Stimulated activated CD8-positive, alpha-beta memory T cell treated with anti-CD3 and anti-CD28 coated beads, Interleukin-7, amount 100 ng/mL, for 1 hour (primary cell): ENCODE data around the gene POLR3A.
"Not testable (repeated sequence)": the region's sequence is repeated elsewhere in the genome, so short reads cannot be mapped to it uniquely, and the experiment has no call there.

Experiments
- DNase-seq, 2 donors: peaks; one replicate each; pipeline ENCODE4 v3.0.0-alpha.2; 2020; ENCODE audit warnings: low read depth in 2 of 2

The POLR3A gene

GRCh38 chr10:78021201-78021600 lies 8.1 kb downstream of the POLR3A start:
- no peak for DNase-seq

DNA sequence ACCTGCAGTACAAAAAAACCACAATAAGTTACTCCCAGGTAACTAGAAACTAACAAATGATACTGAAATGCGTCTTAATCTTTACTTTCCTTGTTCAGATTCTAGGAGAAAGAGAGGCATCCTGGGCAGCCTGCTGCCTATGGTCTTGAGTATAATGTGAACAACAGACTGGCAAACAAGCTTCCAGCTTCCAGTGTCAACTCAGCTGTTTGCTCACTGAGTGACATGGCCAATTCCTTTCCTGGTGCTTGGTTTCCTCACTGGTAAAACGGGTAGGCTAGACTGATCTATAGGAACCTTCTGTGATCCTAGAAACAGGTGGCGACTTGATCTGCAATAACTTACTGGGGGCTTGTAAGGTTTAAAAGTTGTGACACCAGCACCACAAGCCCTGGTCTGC lies 10.1 kb downstream of the POLR3A start:
- DNase-seq = no peak

DNA sequence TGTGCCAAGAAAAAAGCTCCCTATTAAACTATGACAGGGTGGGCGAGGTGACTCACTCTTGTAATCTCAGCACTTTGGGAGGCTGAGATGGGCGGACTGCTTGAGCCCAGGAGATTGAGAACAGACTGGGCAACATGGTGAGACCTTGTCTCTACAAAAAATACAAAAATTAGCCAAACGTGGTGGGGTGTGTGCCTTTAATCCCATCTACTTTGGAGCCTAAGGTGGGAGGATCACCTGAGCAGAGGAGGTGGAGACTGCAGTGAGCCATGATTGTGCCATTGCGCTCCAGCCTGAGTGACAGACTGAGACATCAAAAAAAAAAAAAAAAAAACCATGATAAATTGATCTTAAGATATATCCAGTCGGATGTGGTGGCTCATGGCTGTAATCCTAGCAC lies 11.5 kb downstream of the POLR3A start:
- DNase-seq = no peak

DNA sequence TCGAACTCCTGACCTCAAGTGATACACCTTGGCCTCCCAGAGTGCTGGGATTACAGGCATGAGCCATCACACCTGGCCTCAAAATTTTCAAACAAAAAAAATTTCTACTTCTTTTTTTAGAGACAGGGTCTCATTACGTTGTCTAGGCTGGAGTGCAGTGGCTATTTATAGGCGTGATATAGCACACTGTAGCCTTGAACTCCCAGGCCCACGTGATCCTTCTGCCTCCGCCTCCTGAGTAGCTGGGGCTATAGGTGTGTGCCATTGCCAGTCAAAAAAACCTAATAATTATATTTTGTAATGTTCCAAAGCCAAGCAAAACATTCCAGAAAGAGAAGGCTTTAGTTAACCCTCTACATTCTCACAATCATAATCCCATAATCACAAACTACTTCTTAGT lies 13.8 kb downstream of the POLR3A start:
- no peak for DNase-seq

GRCh38 chr10:78013564-78013963 lies 15.8 kb downstream of the POLR3A start:
- DNase-seq = no peak

DNA sequence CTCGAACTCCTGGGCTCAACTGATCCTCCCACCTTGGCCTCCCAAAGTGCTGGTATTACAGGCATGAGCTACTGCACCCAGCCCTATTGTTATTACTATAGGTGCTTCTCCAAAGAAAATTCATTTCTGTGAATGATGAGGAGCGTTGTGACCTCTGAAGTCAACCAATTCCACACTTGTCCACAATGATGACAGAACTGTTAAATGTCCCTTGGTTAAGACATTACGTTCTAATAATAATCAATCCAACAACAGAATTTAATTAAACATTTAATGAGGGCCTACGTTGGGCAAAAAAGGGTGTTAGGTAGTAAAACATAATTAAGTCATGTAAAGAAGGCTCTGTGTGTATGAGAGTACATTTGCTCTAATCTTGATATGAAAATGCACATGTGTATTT lies 18.2 kb downstream of the POLR3A start:
- DNase-seq = no peak

DNA sequence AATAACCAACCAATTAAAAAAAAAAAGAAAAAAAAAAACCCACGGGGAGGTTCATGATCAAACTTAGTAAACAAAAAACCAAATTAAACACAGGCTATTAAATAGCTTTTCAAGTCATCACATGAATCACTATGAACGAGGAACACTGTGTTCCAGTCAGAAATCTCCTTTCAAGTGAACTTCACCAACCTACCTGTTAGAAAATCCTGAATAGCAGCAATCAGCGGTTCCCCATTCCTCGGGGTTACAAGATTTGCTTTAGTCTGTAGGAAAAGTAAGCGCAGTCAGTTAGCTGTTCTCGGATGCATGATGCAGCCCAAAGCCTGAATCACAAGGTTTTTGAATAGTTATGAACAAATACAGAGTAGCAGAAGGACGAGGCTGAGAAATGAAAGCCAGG lies 19.0 kb downstream of the POLR3A start:
- no peak for DNase-seq

DNA sequence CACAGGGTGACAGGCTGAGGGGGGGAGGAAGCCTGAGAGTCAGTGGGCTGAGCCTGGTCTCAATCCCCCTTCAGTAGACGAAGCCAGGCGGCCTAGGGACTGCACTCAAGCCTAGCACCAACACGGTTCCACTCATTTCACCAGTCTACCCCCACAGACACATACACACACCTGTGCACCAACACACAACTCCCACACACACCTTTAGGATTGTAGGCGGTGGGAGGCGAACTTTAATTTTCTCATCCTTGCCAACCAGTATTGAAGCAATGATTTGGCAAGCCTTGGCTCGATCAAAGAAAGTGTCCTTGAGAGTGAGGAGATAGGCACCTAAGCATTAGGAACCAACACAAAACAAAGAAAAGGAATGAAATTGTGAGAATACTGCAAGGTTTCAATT lies 19.7 kb downstream of the POLR3A start:
- DNase-seq = no peak

DNA sequence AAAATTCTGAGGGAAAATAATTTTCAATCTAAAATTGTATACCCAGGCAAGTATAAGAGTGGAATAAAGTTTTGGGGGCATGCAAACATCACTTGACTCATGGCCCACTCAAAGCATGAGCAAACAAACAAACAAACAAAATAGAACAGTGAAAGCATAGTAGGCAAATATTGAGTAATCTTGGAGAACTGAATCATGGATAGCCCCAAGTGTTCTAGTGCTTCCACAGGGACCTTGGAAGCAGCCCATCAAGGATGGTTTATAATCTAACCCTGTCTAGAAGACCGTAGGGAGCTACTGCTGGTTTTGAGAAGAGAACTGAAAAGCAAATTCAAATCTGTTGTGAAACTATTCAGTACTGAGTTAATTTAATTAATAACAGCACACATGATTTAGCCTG lies 22.1 kb downstream of the POLR3A start:
- DNase-seq = no peak

- DNase-seq = no peak
These were observed 24.9 kb downstream of the POLR3A start for GRCh38 chr10:78004215-78005026.

DNA sequence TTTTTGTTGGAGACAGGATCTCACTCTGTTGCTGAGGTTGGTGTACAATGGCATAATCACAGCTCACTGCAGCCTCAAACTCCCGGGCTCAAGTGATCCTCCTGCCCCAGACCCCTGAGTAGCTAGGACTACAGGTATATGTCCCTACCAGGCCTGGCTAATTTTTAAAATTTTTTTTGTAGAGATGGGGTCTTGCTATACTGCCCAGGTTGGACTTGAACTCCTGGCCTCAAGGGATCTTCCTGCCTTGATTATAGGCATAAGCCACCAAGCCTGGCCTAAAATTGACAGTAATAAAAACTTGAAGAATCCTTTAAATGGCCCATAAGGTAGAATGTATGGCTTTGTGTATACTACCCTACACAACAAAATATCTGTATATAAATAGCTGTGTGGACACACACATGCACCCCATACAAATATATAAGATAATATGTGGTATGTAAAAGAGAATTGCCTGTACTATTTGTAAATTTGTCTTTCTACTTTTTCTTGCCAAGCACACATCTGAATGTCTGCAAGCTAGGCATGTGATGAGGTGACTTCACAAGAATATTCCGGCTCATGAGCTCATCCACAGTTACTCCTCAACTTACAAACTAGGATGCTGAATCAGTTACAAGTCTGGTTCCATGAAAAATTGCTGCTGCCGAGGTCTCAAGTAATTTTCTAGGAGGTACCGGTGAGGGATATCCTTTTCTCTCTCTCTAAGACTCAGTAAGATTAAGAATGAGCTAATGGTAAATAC lies 26.6 kb downstream of the POLR3A start:
- DNase-seq = no peak

DNA sequence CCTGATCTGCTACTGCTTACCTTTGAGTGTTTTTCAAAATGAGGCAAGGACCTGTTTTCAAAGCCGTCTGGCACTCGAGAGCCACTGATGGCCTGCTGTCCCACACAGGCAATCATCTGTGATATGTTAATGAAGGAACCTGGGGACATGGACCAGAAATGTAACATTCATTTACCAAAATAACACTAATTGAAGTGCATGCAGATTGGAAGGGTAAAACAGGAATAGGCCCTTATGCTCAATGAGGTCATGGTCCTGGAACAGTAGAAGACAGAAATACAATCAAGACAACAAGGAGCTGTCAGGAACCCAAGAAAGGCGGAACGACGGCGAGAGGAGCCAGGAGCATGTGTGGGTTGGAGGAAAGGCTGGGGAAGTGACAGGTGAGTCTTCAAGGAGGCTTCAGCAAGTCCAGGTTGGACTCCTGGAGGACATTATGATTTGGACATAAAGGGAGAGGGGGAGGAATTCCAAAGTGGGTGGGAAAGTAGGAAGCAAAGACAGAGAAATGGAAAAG lies 28.3 kb downstream of the POLR3A start:
- DNase-seq = no peak

DNA sequence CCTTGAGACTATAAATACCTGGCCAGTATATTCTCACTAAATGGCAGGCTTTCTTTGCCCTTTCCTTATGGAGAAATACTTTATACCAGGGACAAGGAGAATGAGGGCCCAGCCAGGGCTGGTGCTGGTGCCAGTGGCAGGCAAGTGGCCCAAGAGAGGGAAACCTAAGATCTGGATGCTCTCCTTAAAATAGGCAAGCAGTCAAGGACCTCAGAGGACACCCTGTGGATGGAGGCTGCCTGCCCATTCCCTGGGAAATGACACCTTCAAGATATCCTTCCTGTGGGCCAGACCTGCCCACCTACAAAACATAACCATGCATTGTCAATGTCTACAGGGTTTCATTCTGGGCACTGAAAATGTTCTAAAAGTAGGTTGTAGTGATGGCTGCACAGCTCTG lies 29.1 kb downstream of the POLR3A start:
- no peak for DNase-seq

DNA sequence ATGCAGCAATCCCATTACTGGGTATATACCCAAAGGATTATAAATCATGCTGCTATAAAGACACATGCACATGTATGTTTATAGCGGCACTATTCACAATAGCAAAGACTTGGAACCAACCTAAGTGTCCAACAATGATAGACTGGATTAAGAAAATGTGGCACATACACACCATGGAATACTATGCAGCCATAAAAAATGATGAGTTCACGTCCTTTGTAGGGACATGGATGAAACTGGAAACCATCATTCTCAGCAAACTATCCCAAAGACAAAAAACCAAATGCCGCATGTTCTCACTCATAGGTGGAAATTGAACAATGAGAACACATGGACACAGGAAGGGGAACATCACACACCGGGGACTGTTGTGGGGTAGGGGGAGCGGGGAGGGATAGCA lies 30.5 kb downstream of the POLR3A start:
- not testable (repeated sequence) for DNase-seq

GRCh38 chr10:77993620-77994019 lies 35.7 kb downstream of the POLR3A start:
- no peak for DNase-seq

GRCh38 chr10:77989081-77989724 lies 40.1 kb downstream of the POLR3A start:
- no peak for DNase-seq

- DNase-seq = no peak
These were observed 41.6 kb downstream of the POLR3A start for GRCh38 chr10:77987671-77988255.

DNA sequence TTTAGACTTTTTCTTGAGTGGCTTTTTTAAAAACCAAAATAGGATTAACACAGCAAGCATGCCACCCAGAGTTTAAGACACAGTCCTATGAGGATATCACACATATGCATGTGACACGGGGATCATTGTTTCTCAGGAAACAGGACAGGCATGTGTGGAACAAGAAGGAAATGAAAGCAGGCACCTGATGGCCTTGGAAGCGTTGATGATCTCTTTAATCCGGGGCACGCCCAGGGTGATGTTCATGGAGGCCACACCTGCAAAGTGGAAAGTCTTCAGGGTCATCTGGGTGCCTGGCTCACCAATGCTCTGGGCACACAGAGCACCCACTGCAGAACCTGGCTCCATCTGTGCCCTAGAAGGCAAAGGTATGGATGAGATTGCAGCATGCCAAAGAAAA lies 44.3 kb downstream of the POLR3A start:
- no peak for DNase-seq

DNA sequence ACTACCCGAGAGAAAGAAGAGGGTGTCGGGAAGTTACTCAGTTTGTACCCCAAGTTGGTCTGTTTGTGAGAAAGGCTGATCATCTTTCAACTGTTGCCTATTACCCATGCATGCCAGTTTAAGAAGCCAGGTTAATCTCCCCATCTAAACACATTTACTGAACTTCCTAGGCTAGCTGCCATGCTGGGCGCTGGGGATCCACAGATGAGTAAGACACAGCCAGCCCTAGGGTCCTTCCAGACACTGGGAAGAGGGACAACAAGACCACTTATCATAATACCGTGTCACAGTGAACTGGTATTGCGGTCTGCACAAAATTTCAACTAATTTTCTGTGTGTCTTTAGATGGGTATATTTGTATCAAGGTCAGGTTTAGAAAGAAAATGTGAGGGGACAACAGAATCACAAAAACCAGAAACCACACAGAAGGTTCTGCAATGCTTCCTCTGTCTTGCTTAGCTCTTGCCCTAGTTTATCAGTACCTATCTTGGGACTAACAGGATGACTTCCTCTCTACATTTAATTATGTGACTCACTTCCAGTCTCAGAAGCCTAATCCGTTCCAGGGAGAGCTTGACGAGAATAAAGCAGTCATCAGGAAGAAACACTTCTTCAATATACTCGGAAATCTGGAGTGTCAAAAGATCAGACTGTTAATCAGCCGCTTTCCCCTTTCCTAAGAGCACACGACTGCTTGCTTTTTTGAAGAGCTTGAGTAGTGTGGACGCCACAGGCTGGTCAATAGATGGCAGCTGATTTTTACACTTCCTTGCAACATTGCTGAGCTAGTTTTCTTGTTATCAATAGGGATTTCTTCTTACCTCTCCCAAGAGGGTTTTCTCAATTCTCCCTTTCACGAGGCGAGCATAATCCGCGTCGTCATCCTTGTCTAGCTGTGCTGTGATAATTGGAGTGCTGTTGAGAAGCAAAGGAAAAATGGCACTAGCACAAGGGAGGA lies 45.7 kb downstream of the POLR3A start:
- DNase-seq = no peak

DNA sequence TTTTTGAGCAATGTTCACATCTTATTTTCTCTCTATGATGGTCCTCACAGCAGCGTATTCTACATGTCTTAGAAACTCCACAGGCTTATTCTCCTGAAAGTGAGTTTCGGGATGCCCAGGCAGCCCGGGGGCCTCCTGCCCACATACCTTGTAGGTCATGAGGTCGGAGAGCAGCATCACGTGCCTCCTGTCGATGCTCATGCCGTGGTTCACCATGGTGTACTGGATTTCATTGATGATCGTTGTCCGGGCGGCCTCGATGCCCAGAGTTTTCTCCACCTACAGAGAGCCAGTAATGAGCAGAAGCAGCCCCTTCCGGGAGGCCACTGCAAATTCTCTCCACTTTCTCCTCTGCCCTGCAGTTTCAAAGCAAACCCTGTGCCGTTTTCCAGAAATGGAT lies 48.0 kb downstream of the POLR3A start:
- no peak for DNase-seq

GRCh38 chr10:77979221-77979620 lies 50.1 kb downstream of the POLR3A start:
- no peak for DNase-seq
